Stimulated activated naive CD8-positive, alpha-beta T cell treated with anti-CD3 and anti-CD28 coated beads, Interleukin-15, Interleukin-2, amounts not matched to agents 100 U/mL and 50 U/mL, for 24 hours (primary cell): Measurements from ENCODE around the gene SRSF5.

Experiments
- ATAC-seq: fragments of 150-1000 bp; cut with Tn5 transposase; one replicate; pipeline ENCODE4 v1.10.0; 2021
- DNase-seq: peaks from one replicate; pipeline ENCODE4 v3.0.0; 2021

Gene SRSF5

DNA sequence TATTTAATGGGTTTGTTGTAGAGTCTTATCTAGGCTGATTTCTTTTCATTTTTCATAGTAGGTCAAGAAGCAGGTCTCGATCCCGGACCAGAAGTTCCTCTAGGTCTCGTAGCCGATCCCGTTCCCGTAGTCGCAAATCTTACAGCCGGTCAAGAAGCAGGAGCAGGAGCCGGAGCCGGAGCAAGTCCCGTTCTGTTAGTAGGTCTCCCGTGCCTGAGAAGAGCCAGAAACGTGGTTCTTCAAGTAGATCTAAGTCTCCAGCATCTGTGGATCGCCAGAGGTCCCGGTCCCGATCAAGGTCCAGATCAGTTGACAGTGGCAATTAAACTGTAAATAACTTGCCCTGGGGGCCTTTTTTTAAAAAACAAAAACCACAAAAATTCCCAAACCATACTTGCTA, 4.2 kb downstream of the SRSF5 start:
- no peak for ATAC-seq
- DNase-seq = no peak

DNA sequence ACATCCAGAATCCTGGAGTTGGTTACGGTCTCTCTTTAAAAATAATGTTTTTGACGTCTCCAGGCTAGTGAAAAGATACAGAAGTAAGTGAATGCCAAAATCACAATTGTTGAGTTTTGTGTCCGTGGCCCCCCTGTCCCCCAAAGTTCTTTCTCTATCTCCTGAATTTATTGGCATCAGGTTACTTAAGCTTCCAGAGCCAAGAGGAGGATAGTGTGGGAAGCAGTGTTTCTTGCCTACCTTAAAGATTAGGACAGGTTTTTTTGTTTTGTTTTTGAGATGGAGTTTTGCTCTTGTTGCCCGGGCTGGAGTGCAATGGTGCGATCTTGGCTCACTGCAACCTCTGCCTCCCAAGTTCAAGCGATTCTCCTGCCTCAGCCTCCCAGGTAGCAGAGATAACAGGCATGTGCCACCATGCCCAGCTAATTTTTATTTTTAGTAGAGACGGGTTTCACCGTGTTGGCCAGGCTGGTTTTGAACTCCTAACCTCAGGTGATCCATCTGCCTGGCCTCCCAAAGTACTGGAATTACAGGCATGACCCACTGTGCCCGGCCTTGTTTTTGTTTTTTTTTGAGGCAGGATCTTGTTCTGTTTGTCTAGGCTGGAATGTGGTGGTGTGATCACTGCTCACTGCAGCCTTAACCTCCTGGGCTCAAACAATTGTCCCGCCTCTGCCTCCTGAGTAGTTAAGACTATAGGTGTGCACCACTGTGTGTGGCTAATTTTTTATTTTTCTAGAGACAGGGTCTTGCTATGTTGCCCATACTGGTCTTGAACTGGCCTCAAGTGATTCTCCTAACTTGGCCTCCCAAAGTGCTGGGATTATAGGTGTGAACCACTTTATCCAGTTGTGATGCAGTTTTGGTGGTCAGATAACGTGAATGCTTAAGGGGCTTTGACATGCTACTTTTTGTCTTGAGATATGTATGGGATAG, 5.4 kb downstream of the SRSF5 start:
- no peak for ATAC-seq

DNA sequence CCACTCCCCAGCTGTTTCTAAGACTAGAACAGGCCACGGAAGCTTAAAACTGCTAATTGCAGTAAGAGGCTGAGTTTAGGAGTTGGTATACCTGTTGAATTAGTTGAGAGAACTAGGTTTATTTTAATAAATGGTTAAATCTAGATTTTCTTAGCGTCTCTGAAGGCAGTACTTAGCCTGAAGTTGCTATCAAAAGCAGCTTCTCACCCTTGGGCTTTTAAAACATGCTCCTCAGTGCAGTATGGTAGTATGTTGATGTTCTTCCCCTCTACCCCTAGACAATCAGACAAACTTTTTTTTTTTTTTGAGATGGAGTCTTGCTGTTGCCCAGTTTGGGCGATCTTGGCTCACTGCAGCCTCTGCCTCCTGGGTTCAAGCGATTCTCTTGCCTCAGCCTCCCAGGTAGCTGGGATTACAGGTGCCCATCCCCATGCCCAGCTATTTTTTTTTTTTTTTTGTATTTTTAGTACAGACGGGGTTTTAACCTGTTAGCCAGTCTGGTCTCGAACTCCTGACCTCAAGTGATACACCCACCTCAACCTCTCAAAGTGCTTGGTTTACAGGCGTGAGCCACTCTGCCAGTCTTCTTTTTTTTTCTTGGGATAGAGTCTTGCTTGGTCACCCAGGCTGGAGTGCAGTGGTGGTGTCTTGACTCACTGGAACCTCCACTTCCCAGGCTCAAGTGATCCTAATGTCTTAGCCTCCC, 6.8 kb downstream of the SRSF5 start:
- ATAC-seq = no peak

More for the DNA sequence above, 5.4 kb downstream of the SRSF5 start:
- DNase-seq = no peak

DNA sequence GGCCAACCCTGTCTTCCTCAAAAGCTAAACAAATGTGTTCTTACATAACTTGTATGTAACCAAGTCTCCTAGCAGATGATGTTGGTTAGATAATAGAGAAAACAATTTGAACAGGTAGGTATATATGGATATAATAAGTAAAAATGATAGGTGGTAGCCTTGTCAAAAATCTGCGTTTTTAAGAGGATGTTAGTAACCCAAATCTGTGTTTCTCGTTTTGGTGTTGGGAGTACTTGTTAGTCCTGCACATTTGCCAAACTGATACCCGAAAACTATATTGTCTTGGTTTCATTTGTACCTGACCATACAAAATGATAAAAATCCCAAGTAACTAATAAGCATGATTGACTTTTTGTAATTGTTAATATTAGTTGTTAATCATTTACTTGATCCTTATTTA, 8.1 kb downstream of the SRSF5 start:
- DNase-seq (no peak), ATAC-seq (no peak)

More for the DNA sequence above, 6.8 kb downstream of the SRSF5 start:
- DNase-seq = no peak

DNA sequence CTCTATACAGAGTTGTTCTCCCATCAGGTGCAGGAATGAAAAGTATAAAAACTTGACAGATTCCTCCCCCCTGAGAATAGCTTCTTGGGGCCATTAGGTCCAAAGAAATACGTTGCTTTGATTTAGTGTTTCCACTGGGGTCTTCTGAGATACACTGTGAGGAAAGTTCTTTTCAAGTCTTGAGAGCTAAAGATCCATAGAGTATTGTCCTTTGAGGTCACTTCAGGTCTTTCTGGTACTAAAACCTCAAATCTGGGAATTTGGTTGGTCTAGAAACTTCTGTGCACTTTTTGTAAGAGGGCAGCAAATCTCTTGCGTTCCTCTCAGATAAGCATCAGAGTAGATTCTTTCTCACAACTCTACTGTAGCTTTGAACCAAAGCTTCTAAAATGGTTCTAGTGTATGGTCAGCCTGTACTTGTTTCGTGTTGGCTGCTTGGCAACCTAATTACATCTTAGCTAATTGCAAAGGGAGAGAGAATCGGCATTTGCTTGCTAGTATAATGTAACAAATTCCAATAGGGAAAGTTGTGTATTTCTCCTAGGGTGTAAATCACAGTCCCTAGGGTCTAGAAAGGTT, 10.0 kb downstream of the SRSF5 start:
- ATAC-seq = no peak

DNA sequence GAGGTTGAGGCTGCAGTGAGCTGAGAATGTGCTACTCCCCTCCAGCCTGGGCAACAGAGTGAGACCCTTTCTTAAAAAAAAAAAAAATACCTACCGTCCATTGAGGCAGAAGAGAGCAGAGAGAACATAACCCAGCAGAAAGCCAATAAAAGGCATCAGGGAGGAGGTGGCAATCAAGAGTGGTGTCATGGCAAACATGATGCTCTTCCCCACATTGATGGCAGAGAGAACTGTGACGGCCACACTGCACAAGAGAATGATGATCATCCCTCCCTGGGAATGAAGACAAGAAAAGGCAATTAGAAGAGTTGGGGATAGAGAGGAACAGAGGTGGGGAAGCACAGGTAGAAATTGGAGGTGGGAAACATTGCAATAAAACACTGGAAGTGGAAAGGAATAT, 12.1 kb downstream of the SRSF5 start:
- ATAC-seq = no peak
- no peak for DNase-seq

More for the DNA sequence above, 10.0 kb downstream of the SRSF5 start:
- DNase-seq = no peak

DNA sequence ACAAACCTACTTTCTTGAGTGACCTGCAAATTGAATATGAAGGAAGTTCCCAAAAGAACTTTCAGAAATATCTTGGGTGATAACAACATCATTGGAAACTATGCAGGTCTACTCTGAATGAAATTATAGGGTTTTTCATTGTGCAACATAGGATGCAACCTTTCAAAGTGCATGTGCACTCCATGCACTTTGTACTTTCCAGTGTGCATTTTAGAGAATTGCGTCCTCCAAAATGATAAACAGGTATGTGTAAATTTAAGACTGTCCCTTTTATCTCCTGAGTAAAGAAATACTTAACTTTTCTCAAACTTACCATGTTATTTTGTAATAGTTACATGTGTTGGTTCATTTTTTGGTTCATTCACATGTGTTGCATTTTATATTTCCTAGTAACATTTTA, 13.2 kb downstream of the SRSF5 start:
- DNase-seq (no peak), ATAC-seq (no peak)

DNA sequence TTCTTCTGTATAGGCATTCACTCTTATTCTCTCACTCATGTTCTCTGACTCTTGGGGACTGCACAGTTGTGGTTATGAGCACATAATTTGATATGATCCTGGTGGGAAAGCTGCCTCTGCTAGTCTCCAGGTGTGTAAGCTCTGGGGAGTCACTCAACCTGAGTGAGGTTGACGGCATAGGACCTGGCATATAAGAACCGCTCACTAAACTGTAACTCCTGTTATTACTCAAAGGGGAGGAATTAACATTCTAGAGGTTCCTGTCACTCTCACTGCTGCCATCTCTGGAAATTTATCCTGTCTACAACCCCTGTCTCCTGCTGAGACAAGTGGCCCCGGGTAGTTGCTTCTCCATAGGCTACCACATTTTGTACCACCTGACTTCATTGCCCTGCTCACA, 14.0 kb downstream of the SRSF5 start:
- DNase-seq (no peak), ATAC-seq (no peak)

DNA sequence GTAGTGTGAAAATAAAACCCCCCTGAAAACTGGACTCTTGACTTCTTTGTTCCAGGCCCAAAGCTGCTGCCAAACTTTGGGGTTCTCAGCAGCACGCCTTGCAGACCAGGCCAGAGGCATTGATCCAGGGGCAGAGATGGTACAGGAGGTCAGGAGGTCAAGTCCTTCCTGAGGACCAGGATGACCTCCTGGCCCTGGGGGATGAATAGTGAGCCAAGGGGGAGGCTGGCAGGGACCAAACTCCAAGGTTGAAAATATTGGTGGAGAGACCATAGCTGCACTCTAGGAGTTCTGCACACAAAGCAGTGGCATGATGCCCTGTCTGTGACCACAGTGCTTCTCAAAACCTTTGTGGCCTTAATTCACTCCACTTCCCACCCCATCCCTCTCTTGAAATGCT, 18.0 kb downstream of the SRSF5 start:
- DNase-seq (no peak), ATAC-seq (no peak)

DNA sequence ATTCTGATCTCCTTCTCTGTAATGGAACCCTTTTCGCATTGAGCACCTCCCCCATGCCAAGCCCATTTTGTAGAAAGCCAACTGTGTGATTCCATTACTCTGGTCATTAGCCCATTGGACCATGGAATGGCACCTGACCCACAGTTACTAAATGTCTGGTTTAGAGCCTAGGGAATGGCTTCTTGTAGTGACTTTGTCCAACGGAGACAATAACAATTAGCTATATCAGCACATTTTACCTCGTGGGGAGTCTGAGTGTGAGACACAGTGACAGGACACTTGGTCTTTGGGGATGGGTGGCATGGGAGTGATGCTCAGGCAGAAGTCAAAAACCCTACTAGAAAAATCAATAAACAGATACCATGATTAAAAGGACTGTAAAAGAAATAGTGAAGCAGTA, 19.7 kb downstream of the SRSF5 start:
- ATAC-seq (no peak), DNase-seq (no peak)

DNA sequence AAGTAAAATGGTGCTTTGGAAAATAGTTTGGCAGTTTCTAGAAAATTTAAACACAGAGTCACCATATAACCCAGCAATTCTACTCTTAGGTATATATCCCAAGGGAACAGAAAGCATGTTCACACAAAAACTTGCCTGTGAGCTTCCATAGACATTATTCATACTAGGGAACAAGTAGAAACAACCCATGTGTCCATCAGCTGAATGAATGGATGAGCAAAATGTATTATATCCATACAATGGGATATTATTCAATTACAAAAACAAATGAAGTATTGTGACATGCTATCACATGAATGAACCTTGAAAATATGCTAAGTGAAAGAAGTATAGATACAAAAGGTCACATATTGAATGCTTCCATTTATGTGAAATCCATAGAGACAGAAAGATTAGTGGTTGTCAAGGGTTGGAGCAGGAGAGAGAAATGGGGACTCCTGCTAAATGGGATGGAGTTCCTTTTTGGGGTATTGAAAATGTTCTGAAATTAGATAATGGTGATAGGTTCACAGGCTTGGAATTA, 22.2 kb downstream of the SRSF5 start:
- ATAC-seq = no peak
- DNase-seq = no peak

DNA sequence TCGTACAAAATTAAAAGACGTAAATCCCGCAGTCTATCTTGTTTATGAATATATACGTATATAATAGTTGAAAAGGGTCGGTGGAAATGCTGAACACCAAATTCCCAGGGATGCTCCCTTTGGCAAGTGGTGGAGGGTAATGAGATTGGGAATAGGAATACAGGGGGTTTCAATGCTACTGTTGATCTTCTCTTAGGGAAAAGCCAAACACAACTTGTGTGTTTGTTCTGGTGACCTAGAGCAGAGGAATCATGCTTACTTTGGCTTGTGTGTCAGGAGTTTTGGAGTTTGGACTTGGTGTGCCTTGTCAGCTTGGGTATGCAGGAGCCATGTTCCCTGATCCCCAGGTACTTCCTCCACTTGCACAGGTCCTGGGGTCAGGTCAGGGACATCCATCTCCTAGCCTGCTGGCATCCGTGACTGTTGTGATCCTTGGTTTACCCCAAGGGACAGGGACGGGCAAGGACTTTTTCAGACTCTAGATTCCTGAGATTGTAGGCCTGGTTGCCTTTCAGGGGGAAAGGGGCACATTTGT, 26.0 kb downstream of the SRSF5 start:
- no peak for ATAC-seq
- DNase-seq = no peak

DNA sequence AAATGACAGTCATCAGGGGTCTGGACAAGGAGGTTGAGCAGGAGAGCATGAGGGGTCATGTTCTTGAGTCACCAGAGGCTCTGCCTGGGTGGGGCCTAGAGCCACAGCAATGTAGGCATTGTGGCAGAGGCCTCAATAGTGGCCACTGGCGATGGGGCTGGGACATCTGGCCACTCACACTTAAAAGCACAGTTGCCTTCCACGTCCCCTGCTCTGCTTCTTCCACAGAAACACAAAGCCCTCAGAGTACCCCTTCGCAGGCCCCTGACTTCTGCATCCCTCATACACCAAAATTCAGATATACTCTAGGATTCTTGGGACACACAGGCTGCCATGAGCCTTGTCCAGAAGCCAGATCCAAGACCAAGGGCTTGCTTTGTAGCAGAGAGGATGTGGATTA, 27.8 kb downstream of the SRSF5 start:
- no peak for DNase-seq
- ATAC-seq = no peak

DNA sequence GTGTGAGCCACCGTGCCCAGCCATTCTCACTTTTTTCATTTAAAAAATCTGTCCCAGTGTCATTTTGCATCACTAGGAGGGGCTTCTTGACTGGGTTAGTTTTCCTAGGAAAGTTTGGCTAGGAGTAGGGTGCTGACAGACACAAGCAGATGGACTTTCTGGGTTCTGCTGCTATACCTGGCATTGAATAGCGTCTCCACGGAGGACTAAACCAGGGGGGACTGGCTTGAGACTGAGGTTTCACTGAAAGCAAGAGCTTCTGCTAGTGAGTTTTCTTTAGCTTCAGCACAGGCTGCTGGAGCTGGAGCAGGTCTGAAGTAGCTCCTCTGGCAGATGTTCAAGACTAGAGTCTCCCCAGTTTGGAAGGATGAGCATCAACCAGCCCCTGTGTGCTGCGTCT, 28.7 kb downstream of the SRSF5 start:
- ATAC-seq (no peak), DNase-seq (no peak)

DNA sequence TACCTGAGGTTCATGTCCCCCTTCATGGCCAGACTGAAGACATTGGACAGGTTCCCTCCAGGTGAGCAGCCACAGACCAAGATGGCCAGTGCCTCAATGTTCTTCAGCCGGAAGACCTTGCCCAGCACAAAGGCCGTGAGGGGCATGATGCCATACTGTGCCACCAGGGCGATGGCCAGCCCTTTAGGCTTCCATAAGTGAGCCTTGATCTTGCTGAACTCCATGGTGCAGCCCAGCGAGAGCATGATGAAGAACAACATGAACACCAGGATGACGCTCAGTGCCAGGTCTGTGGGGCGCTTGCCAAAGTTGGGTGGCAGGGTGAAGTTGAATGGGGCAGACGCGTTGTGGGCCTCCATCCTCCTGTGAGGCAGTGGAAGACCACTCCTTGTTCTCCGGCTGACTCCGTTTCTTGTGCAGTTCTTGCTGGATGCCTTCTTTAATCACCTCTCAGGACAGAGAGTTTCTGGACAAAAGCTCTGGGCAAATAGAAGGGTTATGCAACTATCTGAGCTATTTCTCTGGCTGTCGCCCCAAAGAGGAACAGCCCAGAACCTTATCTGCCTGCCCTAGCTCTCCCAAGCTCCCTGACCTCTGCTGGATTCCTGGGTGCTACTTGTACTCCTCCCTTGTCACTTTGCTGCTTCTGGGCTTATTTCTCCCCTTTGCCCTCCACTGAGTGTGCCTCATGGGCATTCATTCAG, 30.0 kb downstream of the SRSF5 start, which contains the start of gene SLC10A1:
SLC10A1 (minus strand) TSS at position 445 of the 704 bp plus-strand sequence; CDS start at position 359, 86 bp downstream.
- ATAC-seq = no peak

DNA sequence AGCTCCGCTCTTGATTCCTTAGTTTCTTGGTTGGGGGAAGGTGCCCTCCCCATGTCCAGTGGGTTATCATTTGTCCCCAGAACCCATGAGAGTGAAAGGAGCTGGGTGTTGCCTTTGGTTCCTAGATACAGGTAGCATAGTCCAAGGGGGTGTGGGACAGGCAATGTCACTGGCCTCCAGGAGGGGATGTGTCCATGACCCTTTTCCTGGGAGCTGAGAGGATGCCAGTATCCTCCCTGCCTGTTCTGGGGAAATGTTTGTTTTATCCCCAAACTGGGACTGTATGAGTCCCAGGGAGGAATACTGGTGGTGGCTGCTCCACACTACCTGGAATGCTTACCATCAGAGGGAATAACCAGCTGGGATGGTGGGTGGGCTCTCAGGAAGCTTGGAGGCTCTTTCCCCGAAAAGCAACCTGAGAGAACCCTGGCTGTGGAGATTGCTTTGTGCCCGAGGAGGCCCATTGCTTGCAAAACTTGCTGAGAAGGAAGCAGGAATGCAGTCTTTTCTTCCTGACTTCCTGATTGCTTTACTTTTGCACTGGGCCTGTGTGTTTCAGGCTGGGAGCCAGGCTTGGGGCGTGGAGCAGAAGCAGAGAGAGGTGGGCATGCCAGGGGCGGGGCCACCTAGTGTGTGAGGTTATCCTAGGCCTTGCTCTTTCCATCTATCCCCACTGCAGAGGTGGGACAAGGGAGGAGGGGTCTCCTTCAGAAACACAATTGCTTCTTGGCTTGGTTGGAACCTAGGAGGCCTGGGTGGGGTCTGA, 30.8 kb downstream of the SRSF5 start:
- ATAC-seq (no peak), DNase-seq (no peak)

More for the DNA sequence above, 30.0 kb downstream of the SRSF5 start, which contains the start of gene SLC10A1:
- DNase-seq = no peak

DNA sequence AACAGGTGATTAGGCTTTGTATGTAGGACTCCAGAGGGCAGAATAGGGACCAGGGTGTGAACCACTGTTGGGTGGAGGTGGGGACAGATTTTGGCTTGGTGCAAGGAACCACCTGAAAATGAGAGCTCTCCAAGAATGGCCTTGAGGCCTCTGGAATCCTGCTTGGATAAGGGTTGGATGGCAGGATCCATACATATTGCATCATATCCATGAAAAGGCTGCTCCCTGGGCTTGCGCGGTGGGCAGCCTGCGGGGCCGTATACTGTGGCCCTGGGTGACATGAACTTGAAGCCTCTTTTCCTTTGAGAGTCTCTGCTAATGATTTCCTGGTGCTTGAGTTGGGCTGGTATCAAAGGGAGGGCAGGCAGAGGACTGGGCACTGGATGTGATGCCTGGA, 31.4 kb downstream of the SRSF5 start:
- ATAC-seq (no peak), DNase-seq (no peak)

DNA sequence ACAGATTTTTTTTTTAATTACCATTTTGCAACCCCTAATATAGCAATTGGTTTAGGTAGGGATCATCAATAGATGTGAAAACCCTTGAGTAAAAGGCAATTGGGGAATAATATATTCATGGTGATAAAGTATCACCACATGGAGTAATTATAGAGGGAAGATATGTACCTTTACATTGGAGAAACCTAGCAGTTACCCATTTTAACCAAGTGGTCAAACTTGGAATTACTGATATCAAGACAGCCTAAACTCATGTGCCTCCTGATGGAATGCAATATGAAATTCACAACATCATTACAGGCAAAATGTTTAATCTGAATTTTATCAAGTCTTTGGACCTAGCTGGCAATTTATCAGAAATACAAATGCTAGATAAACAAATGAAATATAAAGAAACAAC, 36.8 kb downstream of the SRSF5 start:
- ATAC-seq (no peak), DNase-seq (no peak)

DNA sequence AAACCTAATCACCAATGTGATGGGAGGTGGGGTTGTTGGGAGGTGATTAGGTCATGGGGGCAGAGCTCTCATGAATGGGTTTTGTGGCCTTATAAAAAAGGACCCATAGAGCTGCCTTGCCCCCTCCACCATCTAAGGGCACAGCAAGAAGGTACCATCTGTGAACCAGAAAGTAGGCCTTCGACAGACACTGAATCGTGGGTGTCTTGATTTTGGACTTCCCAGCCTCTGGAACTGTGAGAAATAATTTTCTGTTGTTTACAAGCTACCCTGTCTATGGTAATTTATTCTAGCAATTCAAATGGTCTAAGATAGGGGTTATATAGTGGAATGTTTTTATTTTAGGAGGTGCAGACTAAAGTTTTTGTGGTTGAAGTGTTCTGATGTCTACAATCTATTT, 38.0 kb downstream of the SRSF5 start:
- no peak for ATAC-seq
- DNase-seq = no peak

DNA sequence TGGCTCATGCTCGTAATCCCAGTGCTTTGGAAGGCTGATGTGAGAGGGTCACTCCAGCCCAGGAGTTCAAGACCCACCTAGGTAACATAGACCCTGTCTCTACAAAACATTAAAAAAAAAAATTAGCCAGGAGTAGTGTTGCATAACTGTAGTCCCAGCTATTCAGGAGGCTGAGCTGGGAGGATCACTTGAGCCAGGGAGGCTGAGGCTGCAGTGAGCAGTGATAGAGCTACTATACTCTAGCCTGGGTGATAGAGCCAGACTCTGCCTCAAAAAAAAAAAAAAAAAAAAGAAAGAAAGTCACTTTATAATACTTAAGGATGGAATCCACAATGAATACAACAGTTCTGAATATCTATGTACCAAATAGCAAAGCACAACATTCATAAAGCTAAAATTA, 40.2 kb downstream of the SRSF5 start:
- DNase-seq (no peak), ATAC-seq (no peak)
